GM18526 (cell line): ENCODE results near the gene RAB11FIP4.

Source experiments
- POLR2A ChIP-seq: IDR thresholded peaks from 3 replicates; pipeline ENCODE4 v1.6.1; 2011; ENCODE audit not compliant: insufficient read length; ENCODE audit errors: extremely low read depth

The RAB11FIP4 gene

GRCh38 chr17:31433811-31434726, 42.6 kb downstream of the RAB11FIP4 start:
- TF ChIP-seq POLR2A: no peak

GRCh38 chr17:31434727-31435050, 43.2 kb downstream of the RAB11FIP4 start:
- no peak for TF ChIP-seq POLR2A

DNA sequence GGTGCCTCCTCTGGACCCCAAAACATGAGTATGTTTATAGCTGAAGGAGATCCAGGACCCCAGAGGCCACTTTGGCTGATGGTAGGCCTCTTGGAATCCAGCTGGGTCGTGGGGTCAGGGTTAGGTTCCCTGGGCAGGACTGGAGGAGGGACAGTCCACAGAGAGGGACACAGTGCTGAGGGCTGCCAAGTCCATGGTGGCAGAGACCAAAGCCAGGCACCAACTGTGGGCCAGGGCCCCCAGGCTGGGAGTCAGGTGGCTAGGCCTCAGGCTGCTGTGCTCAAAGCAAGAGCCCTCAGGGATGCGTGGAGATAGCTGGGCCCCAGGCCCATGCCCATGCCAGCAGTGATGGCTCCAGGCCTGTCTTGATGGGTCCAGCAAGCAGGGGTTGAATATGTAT, 44.1 kb downstream of the RAB11FIP4 start:
- TF ChIP-seq POLR2A: no peak

DNA sequence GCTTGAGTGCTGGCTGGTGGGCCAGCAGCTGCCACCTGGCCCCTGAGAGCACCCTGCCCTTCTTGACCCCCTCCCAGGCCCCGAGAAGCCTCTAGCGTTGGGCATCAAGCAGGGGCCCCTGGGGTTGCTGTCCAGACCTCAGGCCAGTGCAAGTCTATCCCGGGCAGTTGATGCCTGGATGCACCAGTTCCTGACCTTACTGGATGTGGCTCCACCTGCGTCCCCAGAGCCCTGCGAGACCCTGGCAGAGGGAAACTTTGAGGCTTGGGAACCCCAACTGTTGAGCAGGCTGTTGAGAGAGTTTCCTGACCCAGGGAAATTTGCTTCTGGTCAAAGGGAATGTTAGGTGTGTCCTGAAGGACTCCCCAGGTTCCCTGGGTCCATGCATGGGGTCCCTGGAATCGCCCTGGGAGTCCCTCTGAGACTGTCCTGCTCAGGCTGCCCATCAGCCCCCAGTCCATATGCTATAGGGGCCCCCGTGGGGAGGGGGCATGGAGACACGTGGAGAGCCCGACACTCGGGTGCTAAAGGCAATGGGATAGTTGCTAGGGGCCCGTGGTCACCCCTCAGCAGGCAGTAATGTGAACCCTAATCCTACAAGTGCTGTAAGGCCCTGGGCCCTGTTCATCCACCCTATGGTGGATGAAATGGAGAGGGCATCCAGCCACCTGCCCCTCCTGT, 46.4 kb downstream of the RAB11FIP4 start:
- TF ChIP-seq POLR2A: no peak

DNA sequence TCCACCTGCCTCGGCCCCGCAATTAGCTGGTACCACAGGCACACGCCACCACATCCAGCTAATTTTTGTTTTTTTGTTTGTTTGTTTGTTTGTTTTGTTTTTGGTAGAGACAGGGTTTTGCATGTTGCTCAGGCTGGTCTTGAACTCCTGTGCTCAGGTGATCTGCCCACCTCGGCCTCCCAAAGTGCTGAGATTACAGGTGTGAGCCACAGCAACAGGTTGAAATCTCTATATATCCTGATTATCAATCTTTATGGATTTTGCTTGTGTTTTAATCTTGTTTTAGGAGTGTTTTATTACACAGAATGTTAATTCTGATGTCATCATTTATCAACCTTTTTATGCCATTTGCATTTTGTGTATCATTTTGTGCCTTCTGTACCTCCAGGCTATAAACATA, 48.2 kb downstream of the RAB11FIP4 start:
- TF ChIP-seq POLR2A: no peak

DNA sequence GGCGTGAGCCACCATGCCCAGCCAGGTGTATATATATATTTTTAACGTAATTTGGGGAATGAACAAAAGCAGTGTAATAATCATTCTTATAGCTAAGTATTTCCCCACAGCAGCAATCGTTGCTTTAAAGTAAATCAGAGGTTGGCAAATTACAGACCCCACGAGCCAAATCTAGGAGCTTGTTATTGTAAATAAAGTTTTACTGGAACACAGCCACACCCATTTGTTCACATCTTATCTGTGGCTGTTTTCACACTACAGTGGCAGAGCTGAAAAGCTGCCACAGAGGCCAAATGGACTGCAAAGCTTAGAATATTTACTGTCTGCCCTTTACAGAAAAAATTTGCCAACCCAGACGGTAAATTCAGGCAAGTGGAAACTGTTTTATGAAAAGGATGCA, 50.8 kb downstream of the RAB11FIP4 start:
- TF ChIP-seq POLR2A: no peak

GRCh38 chr17:31443386-31443785, 51.9 kb downstream of the RAB11FIP4 start:
- no peak for TF ChIP-seq POLR2A

GRCh38 chr17:31444026-31444425, 52.6 kb downstream of the RAB11FIP4 start:
- no peak for TF ChIP-seq POLR2A

GRCh38 chr17:31446195-31446967, 54.9 kb downstream of the RAB11FIP4 start:
- TF ChIP-seq POLR2A: no peak

- no peak for TF ChIP-seq POLR2A
Observed at GRCh38 chr17:31448467-31449077, 57.1 kb downstream of the RAB11FIP4 start.

- no peak for TF ChIP-seq POLR2A
Observed at GRCh38 chr17:31449111-31449510, 57.6 kb downstream of the RAB11FIP4 start.

DNA sequence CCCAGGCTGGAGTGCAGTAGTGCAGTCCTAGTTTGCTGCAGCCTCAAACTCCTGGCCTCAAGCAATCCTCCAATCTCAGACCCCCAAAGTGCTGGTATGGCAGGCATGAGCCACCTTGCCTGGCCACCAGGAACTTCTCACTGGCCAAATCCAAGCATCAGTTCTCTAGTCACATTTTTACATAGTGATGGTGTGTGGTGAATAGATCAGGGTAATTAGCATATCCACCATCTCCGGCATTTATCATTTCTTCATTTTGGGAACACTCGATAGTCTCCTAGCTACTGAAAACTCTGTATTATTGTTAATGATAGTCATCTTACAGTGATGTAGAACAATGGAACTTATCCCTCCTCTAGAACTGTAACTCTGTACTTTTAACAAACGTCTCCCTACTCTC, 58.3 kb downstream of the RAB11FIP4 start:
- TF ChIP-seq POLR2A: no peak

DNA sequence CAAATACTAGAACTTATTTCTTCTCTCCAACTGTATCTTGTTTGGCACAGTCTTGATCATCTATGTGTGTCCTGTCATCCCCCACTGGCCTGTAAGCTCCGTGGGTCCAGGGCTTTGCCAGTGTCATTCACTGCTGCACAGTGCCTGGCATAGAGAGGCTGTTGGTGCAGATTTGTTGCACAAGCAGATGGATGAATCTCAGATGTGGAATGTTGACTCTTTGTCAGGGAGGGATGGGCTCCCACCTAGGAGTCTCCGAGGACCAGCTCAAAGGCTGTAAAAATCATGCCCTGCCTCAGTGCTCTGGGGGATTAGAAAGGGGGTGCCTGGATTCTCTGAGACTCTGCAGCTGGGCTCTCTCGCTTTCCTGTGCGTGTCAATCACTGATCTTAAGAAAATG, 60.6 kb downstream of the RAB11FIP4 start:
- TF ChIP-seq POLR2A: no peak

GRCh38 chr17:31452561-31453110, 61.2 kb downstream of the RAB11FIP4 start:
- TF ChIP-seq POLR2A: no peak

GRCh38 chr17:31453896-31454295, 62.4 kb downstream of the RAB11FIP4 start:
- no peak for TF ChIP-seq POLR2A
